ENCODE results near the gene OR9Q1. TPM values are rescaled to one million over a fixed set of nuclear protein-coding genes. Genes with fewer than 3 reads are reported as not detected.

The OR9Q1 gene
- total RNA-seq, 1 donor from 2014 or later, result not detected

DNA sequence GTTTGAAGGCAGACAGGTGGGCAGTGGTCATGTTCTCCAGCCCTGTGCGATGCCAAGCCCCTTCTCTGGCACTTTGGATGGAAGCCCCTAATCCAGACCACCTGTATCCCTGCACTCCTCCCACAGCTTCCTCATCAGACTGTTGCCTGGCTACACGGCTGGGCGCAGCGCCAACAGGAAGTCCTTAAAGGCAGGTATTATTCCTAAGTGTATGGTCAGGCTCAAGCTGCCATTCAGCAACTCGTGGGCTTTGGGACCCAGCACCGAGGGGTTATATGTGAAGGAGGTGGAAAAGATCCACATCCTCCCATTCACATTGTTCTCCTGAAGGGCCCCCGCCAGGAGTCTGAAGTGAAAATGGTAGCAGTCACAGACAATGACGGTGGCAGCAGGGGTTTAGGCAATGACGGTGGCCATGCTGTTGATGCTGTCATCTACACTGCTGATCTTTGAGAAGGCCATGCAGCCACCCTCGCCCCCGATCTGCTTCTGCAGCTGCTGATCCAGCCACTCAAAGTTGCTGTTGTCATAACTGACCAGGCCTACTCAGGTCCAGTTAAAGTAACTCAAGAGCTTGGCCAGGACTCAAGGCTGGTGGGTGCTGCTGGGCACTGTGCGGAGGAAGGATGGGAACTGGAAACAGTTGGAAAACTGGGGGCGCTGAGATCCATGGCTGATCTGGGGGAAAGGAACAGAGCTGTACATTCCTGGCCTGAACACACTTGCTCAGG lies 34.8 kb downstream of the OR9Q1 start:
- peaks cover 4 to 18% of the 10 kb centered on the region in 2 donors for H3K4me1 ChIP-seq
- H3K27me3 ChIP-seq, result no peaks in the 10 kb centered on the region
- intact Hi-C loops (cut with DNase I), result no loop called here
- no peaks in the 10 kb centered on the region for H3K36me3 ChIP-seq
- peak in 1 of 2 donors; percentile 66 for DNase-seq (ENCODE audit: low spot score in 2 of 2)
- peak overlapping the region; percentile 60 to 81 for H3K27ac ChIP-seq
- TF ChIP-seq, protein P1, sequence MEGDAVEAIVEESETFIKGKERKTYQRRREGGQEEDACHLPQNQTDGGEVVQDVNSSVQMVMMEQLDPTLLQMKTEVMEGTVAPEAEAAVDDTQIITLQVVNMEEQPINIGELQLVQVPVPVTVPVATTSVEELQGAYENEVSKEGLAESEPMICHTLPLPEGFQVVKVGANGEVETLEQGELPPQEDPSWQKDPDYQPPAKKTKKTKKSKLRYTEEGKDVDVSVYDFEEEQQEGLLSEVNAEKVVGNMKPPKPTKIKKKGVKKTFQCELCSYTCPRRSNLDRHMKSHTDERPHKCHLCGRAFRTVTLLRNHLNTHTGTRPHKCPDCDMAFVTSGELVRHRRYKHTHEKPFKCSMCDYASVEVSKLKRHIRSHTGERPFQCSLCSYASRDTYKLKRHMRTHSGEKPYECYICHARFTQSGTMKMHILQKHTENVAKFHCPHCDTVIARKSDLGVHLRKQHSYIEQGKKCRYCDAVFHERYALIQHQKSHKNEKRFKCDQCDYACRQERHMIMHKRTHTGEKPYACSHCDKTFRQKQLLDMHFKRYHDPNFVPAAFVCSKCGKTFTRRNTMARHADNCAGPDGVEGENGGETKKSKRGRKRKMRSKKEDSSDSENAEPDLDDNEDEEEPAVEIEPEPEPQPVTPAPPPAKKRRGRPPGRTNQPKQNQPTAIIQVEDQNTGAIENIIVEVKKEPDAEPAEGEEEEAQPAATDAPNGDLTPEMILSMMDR (IDR thresholded peaks at IDR 0.05), result no peak
- H3K9me3 ChIP-seq, result no peaks in the 10 kb centered on the region
- H3K4me3 ChIP-seq, result no peak overlapping the region

DNA sequence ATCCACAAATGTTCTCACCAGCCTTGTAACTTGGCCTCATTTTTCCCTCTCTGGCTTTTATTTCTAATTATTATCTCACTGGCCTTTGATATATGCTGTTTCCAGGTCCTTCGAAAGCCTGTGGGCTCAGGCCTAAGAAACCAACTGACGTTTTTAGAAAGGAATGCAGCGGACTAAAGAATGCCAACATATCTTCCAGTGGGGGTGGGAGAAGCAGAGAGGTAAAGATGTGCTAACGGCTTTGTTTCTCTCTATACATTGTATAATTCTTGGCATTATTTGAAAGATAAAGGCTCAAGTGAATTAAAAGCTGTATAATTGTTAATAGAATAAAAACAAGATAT lies 35.3 kb downstream of the OR9Q1 start:
- H3K9me3 ChIP-seq, result no peaks in the 10 kb centered on the region
- H3K4me1 ChIP-seq, result peaks cover 4 to 18% of the 10 kb centered on the region in 2 donors
- intact Hi-C loops (cut with DNase I), result no loop called here
- H3K27me3 ChIP-seq, result no peaks in the 10 kb centered on the region
- TF ChIP-seq, protein P1 (IDR thresholded peaks at IDR 0.05), result no peak
- H3K27ac ChIP-seq, result peak overlapping the region; percentile 60 to 81
- H3K4me3 ChIP-seq, result no peak overlapping the region
- H3K36me3 ChIP-seq, result no peaks in the 10 kb centered on the region
- DNase-seq (ENCODE audit: low spot score in 2 of 2), result no peak

DNA sequence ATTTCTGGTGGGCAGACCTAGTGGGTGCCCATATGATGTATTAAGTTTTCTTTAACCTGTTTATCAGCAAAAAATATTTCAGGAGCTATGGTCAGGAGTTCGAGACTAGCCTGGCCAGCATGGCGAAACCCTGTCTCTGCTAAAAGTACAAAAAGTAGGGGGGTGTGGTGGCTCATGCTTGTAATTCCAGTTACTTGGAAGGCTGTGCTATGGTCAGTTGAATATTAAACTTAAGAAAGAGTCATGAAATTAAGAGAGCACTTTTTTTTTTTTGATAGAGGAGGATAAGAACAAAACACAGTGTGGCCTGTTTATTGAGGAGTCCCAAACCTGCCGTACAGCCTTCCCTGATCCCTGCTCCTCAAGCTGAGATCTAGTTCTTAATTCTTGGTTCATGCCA lies 36.9 kb downstream of the OR9Q1 start:
- no peaks in the 10 kb centered on the region for H3K9me3 ChIP-seq
- H3K4me1 ChIP-seq, result peaks cover 4 to 18% of the 10 kb centered on the region in 2 donors
- DNase-seq (ENCODE audit: low spot score in 2 of 2), result no peak
- no peaks in the 10 kb centered on the region for H3K27me3 ChIP-seq
- peak overlapping the region in 1 of 2 donors; percentile 37 for H3K27ac ChIP-seq
- intact Hi-C loops (cut with DNase I), result no loop called here
- H3K36me3 ChIP-seq, result no peaks in the 10 kb centered on the region
- H3K4me3 ChIP-seq, result no peak overlapping the region
- TF ChIP-seq, protein P1 (IDR thresholded peaks at IDR 0.05), result no peak

GRCh38 chr11:58060939-58061672 lies 37.4 kb downstream of the OR9Q1 start:
- Histone ChIP-seq H3K4me1 (peaks cover 4 to 18% of the 10 kb centered on the region in 2 donors), H3K9me3 (no peaks in the 10 kb centered on the region), H3K27ac (no peak overlapping the region), H3K27me3 (no peaks in the 10 kb centered on the region), H3K4me3 (no peak overlapping the region), H3K36me3 (no peaks in the 10 kb centered on the region)
- DNase-seq (ENCODE audit: low spot score in 2 of 2), result no peak
- TF ChIP-seq, protein P1 (IDR thresholded peaks at IDR 0.05), result no peak
- intact Hi-C loops (cut with DNase I), result no loop called here

GRCh38 chr11:58061813-58062212 lies 38.1 kb downstream of the OR9Q1 start:
- Histone ChIP-seq H3K4me1 (peaks cover 4 to 18% of the 10 kb centered on the region in 2 donors), H3K9me3 (no peaks in the 10 kb centered on the region), H3K4me3 (no peak overlapping the region), H3K27ac (no peak overlapping the region), H3K36me3 (no peaks in the 10 kb centered on the region), H3K27me3 (no peaks in the 10 kb centered on the region)
- DNase-seq (ENCODE audit: low spot score in 2 of 2), result no peak
- TF ChIP-seq, protein P1 (IDR thresholded peaks at IDR 0.05), result no peak
- intact Hi-C loops (cut with DNase I), result no loop called here
